Ishikawa (cell line): Measurements from ENCODE around the gene TANC1.
A peak's percentile ranks its signal among the peaks of the same experiment; 100 is the strongest.

Experiments used
- CEBPB ChIP-seq: IDR thresholded peaks from 2 replicates; pipeline ENCODE4 v1.6.1; 2012
- CREB1 ChIP-seq: IDR thresholded peaks from 2 replicates; pipeline ENCODE4 v1.6.1; 2012; ENCODE audit warnings: low read depth
- EGR1 ChIP-seq: IDR thresholded peaks from 2 replicates; pipeline ENCODE4 v1.6.1; 2012
- EP300 ChIP-seq: IDR thresholded peaks from 2 replicates; pipeline ENCODE4 v1.6.1; 2012; ENCODE audit warnings: borderline replicate concordance
- FOXM1 ChIP-seq: IDR thresholded peaks from 2 replicates; pipeline ENCODE4 v1.6.1; 2012; ENCODE audit warnings: low read depth, borderline replicate concordance
- MAX ChIP-seq: IDR thresholded peaks from 2 replicates; pipeline ENCODE4 v1.6.1; 2012
- NFIC ChIP-seq: IDR thresholded peaks from 2 replicates; pipeline ENCODE4 v1.6.1; 2012
- RAD21 ChIP-seq: IDR thresholded peaks from 2 replicates; pipeline ENCODE4 v1.6.1; 2012; ENCODE audit warnings: low read depth
- REST ChIP-seq: IDR thresholded peaks from 2 replicates; pipeline ENCODE4 v1.6.1; 2012; ENCODE audit warnings: low read depth, mild to moderate bottlenecking
- TAF1 ChIP-seq: IDR thresholded peaks from 2 replicates; pipeline ENCODE4 v1.6.1; 2012; ENCODE audit warnings: low read depth, mild to moderate bottlenecking
- TCF12 ChIP-seq: IDR thresholded peaks from 2 replicates; pipeline ENCODE4 v1.6.1; 2012; ENCODE audit warnings: low read depth
- TEAD4 ChIP-seq: IDR thresholded peaks from 2 replicates; pipeline ENCODE4 v1.6.1; 2012
- USF1 ChIP-seq: IDR thresholded peaks from 2 replicates; pipeline ENCODE4 v1.6.1; 2012
- YY1 ChIP-seq: IDR thresholded peaks from 2 replicates; pipeline ENCODE4 v1.6.1; 2012; ENCODE audit warnings: low read depth
- ZBTB7A ChIP-seq: IDR thresholded peaks from 2 replicates; pipeline ENCODE4 v1.6.1; 2012; ENCODE audit warnings: low read depth

The TANC1 gene

GRCh38 chr2:159026170-159026569 lies 57.7 kb downstream of the TANC1 start:
- TF ChIP-seq CREB1, result no peak
- TF ChIP-seq EP300, result no peak
- no peak for TF ChIP-seq NFIC
- no peak for TF ChIP-seq EGR1
- TF ChIP-seq REST, result no peak
- no peak for TF ChIP-seq TAF1
- no peak for TF ChIP-seq YY1
- TF ChIP-seq ZBTB7A, result no peak
- TF ChIP-seq FOXM1, result no peak
- TF ChIP-seq TEAD4, result no peak
- no peak for TF ChIP-seq TCF12
- no peak for TF ChIP-seq USF1
- no peak for TF ChIP-seq RAD21

- TF ChIP-seq FOXM1 (no peak), EP300 (no peak), MAX (no peak), YY1 (no peak)
Measured at GRCh38 chr2:159028776-159029175, 60.3 kb downstream of the TANC1 start.

- TF ChIP-seq TAF1 (no peak), YY1 (no peak), RAD21 (no peak), EGR1 (no peak), TEAD4 (no peak)
Measured at GRCh38 chr2:159029936-159030335, 61.5 kb downstream of the TANC1 start.

GRCh38 chr2:159030674-159031380 lies 62.4 kb downstream of the TANC1 start:
- TF ChIP-seq TEAD4 (0 out of 2 replicates have a peak, but pooled peaks have one; percentile 34), RAD21 (no peak), NFIC (peak; percentile 40), REST (no peak), EP300 (no peak)

- no peak for TF ChIP-seq TCF12
- TF ChIP-seq EGR1, result no peak
Measured at GRCh38 chr2:159032146-159032545, 63.7 kb downstream of the TANC1 start.

GRCh38 chr2:159032580-159032979 lies 64.1 kb downstream of the TANC1 start:
- TF ChIP-seq MAX (no peak), YY1 (no peak), RAD21 (no peak), REST (no peak), ZBTB7A (no peak), TAF1 (no peak), NFIC (no peak), CEBPB (no peak), EGR1 (no peak), FOXM1 (no peak), TEAD4 (no peak), USF1 (no peak), TCF12 (no peak), EP300 (no peak), CREB1 (no peak)
